ENCODE measurements around the gene LRIG1. TPM values are rescaled to one million over a fixed set of nuclear protein-coding genes. Genes with fewer than 3 reads are reported as not detected.

Gene LRIG1
- total and polyA plus RNA-seq, 10 of the 15 experiments (the other 5 are each of a cell fraction or from before 2014, with no cell fraction given), result 0.84 to 16.4 (median 8.1) TPM

- WGBS (ENCODE audit: insufficient coverage, insufficient replicate concordance, low lambda C conversion rate, missing lambda C conversion rate), result 83% methylated on average over 10 of the region's 10 CpGs
- POLR2A ChIA-PET, result no interaction called here
- no peaks in the 10 kb centered on the region for H3K27me3 ChIP-seq (replicated peaks in 1 of 2; ENCODE audit: control insufficient read depth in 2 of 2, insufficient read depth in 2 of 2, low read length in 1 of 2)
- no TSS peak for BruUV-seq (replicated peaks)
- H3K4me2 ChIP-seq (ENCODE audit: control insufficient read depth, insufficient read depth), result no peak overlapping the region
- H3K9ac ChIP-seq (ENCODE audit: control insufficient read depth, insufficient read depth, low read length), result no peak overlapping the region
- ATAC-seq, result peak; percentile 56
- H2AFZ ChIP-seq (ENCODE audit: control insufficient read depth, low read depth, low read length), result no peak overlapping the region
- no peaks in the 10 kb centered on the region for H3K79me2 ChIP-seq (ENCODE audit: control insufficient read depth, insufficient read depth, low read length)
- SMC1A ChIA-PET (ENCODE audit: uncharacterized antibody, unreplicated experiment), result interaction anchor here (1.0 kb wide), 1 partner anchor 49 kb away, joined by 3 read pairs; no protein-coding TSS in a partner anchor
- intact Hi-C loops (cut with micrococcal nuclease; ENCODE audit: unreplicated experiment), result no loop called here
- H4K20me1 ChIP-seq (ENCODE audit: control insufficient read depth, insufficient read depth), result no peaks in the 10 kb centered on the region
- TF ChIP-seq POLR2A (IDR thresholded peaks at IDR 0.05; ENCODE audit: low read depth, low read length) (no peak), REST (IDR thresholded peaks at IDR 0.05; ENCODE audit: low read depth, low read length) (no peak), JUNB (IDR thresholded peaks at IDR 0.05) (no peak), STAT3 (IDR thresholded peaks at IDR 0.05; ENCODE audit: low read depth, low read length) (no peak), ZZZ3 (IDR thresholded peaks at IDR 0.05; ENCODE audit: control insufficient read depth, insufficient read length, low read depth) (no peak), RUNX3 (IDR thresholded peaks at IDR 0.05; ENCODE audit: low read length) (peak; percentile 43), MEF2A (IDR thresholded peaks at IDR 0.05; ENCODE audit: insufficient read depth, low read depth, low read length) (no peak), ZNF687 (IDR thresholded peaks at IDR 0.05) (no peak)
- no peaks in the 10 kb centered on the region for H3K9me3 ChIP-seq (replicated peaks; ENCODE audit: control insufficient read depth, insufficient read depth, low read length)
- no peak overlapping the region for H3K4me3 ChIP-seq
- RAD21 ChIA-PET (ENCODE audit: unreplicated experiment), result no interaction called here
- H3K4me1 ChIP-seq (ENCODE audit: control insufficient read depth, insufficient read depth, low read length), result no peaks in the 10 kb centered on the region
- in situ Hi-C loops (cut with MboI), result no loop called here
- CTCF ChIA-PET, result no interaction called here
- FAIRE-seq, result no peak
- DNase-seq (ENCODE audit: low read depth, low spot score), result no peak
- no peaks in the 10 kb centered on the region; a peak in 2 of 4 replicates for H3K36me3 ChIP-seq (ENCODE audit: control insufficient read depth in 2 of 2, insufficient read depth in 2 of 2, low read length in 1 of 2)
- no peak overlapping the region for H3K27ac ChIP-seq (ENCODE audit: control insufficient read depth, insufficient read depth)
These were observed 44.1 kb downstream of the LRIG1 start for GRCh38 chr3:66456711-66457173.
